HEK293T (cell line): ENCODE measurements around the gene PID1.

Source experiments
- CTCF ChIA-PET: fragments of 350-600 bp; formaldehyde crosslinking; extraction: SDS; loops from one replicate; lab custom pipeline; 2021; ENCODE audit warnings: antibody characterized with exemption, inconsistent platforms; lab: Yijun Ruan, JAX
- POLR2A ChIA-PET: fragments of 350-600 bp; formaldehyde crosslinking; extraction: SDS; loops from one replicate; lab custom pipeline; 2020; ENCODE audit warnings: antibody characterized with exemption, inconsistent platforms; lab: Yijun Ruan, JAX
- DNase-seq: peaks from one replicate; pipeline ENCODE4 v3.0.0; 2012; ENCODE audit warnings: mixed read lengths; ENCODE audit errors: extremely low spot score
- ARNT ChIP-seq: fragments of 450-650 bp; IDR thresholded peaks from 2 replicates; pipeline ENCODE4 v1.6.1; 2017; ENCODE audit warnings: mild to moderate bottlenecking
- BHLHE40 ChIP-seq: fragments of 450-650 bp; IDR thresholded peaks from 2 replicates; pipeline ENCODE4 v1.6.1; 2016; ENCODE audit warnings: mild to moderate bottlenecking, moderate library complexity, borderline replicate concordance
- CTBP1 ChIP-seq: fragments of 450-650 bp; IDR thresholded peaks from 2 replicates; pipeline ENCODE4 v1.6.1; 2016; ENCODE audit warnings: borderline replicate concordance
- ELF4 ChIP-seq: fragments of 450-650 bp; IDR thresholded peaks from 2 replicates; pipeline ENCODE4 v1.6.1; 2017; ENCODE audit warnings: antibody characterized with exemption
- FOXA1 ChIP-seq: fragments of 450-650 bp; IDR thresholded peaks from 2 replicates; pipeline ENCODE4 v1.6.1; 2016; ENCODE audit warnings: mild to moderate bottlenecking
- FOXK2 ChIP-seq: fragments of 450-650 bp; IDR thresholded peaks from 2 replicates; pipeline ENCODE4 v1.6.1; 2016; ENCODE audit warnings: mild to moderate bottlenecking
- FOXM1 ChIP-seq: fragments of 450-650 bp; IDR thresholded peaks from 2 replicates; pipeline ENCODE4 v1.6.1; 2017; ENCODE audit warnings: mild to moderate bottlenecking, borderline replicate concordance
- HDGF ChIP-seq: fragments of 450-650 bp; IDR thresholded peaks from 2 replicates; pipeline ENCODE4 v1.6.1; 2017; ENCODE audit warnings: antibody characterized with exemption, borderline replicate concordance
- L3MBTL2 ChIP-seq: fragments of 450-650 bp; conservative IDR thresholded peaks from 2 replicates; pipeline ENCODE4 v1.6.1; 2016; ENCODE audit warnings: mild to moderate bottlenecking
- LEF1 ChIP-seq: fragments of 450-650 bp; IDR thresholded peaks from 2 replicates; pipeline ENCODE4 v1.6.1; 2017; ENCODE audit warnings: mild to moderate bottlenecking, borderline replicate concordance
- NFRKB ChIP-seq: fragments of 450-650 bp; IDR thresholded peaks from 2 replicates; pipeline ENCODE4 v1.6.1; 2016; ENCODE audit warnings: mild to moderate bottlenecking, moderate library complexity
- PKNOX1 ChIP-seq: fragments of 450-650 bp; IDR thresholded peaks from 2 replicates; pipeline ENCODE4 v1.6.1; 2016
- SP1 ChIP-seq: fragments of 450-650 bp; IDR thresholded peaks from 2 replicates; pipeline ENCODE4 v1.6.1; 2017
- SUZ12 ChIP-seq: fragments of 450-650 bp; IDR thresholded peaks from 2 replicates; pipeline ENCODE4 v1.6.1; 2016; ENCODE audit warnings: mild to moderate bottlenecking
- TARDBP ChIP-seq: fragments of 450-650 bp; IDR thresholded peaks from 2 replicates; pipeline ENCODE4 v1.6.1; 2016
- ZNF384 ChIP-seq: fragments of 450-650 bp; IDR thresholded peaks from 2 replicates; pipeline ENCODE4 v1.6.1; 2016

The PID1 gene

GRCh38 chr2:229254206-229254605 lies 16.9 kb downstream of the PID1 start:
- ChIA-PET POLR2A (no interaction called here), CTCF (no interaction called here)
- no peak for DNase-seq
- TF ChIP-seq FOXK2 (no peak), CTBP1 (no peak), PKNOX1 (no peak)

- POLR2A ChIA-PET: no interaction called here
- no peak for TF ChIP-seq BHLHE40
- no peak for TF ChIP-seq TARDBP
- TF ChIP-seq FOXA1: no peak
- TF ChIP-seq CTBP1: no peak
- no peak for TF ChIP-seq PKNOX1
- DNase-seq: no peak
- CTCF ChIA-PET: no interaction called here
Observed at GRCh38 chr2:229252996-229253395, 18.1 kb downstream of the PID1 start.

- POLR2A ChIA-PET: no interaction called here
- DNase-seq: no peak
- TF ChIP-seq NFRKB (no peak), FOXK2 (no peak), L3MBTL2 (no peak), CTBP1 (no peak), ELF4 (no peak), HDGF (no peak), PKNOX1 (no peak), ZNF384 (no peak), FOXA1 (no peak), SP1 (no peak), SUZ12 (no peak), BHLHE40 (no peak)
- CTCF ChIA-PET: no interaction called here
Observed at GRCh38 chr2:229252280-229252679, 18.8 kb downstream of the PID1 start.

GRCh38 chr2:229249536-229249935 lies 21.6 kb downstream of the PID1 start:
- ChIA-PET CTCF (no interaction called here), POLR2A (no interaction called here)
- TF ChIP-seq SP1 (no peak), NFRKB (no peak), HDGF (no peak), LEF1 (no peak), FOXA1 (no peak), SUZ12 (no peak), BHLHE40 (no peak), PKNOX1 (no peak), CTBP1 (no peak), L3MBTL2 (no peak), TARDBP (no peak), FOXM1 (no peak), ZNF384 (no peak), ELF4 (no peak)
- no peak for DNase-seq

- ChIA-PET CTCF (no interaction called here), POLR2A (no interaction called here)
- no peak for DNase-seq
- TF ChIP-seq L3MBTL2: no peak
- TF ChIP-seq SP1: no peak
- TF ChIP-seq FOXA1: no peak
- no peak for TF ChIP-seq NFRKB
- TF ChIP-seq ELF4: no peak
- TF ChIP-seq ZNF384: no peak
- TF ChIP-seq LEF1: no peak
- TF ChIP-seq PKNOX1: no peak
- TF ChIP-seq ARNT: no peak
- TF ChIP-seq SUZ12: no peak
- no peak for TF ChIP-seq FOXK2
- TF ChIP-seq TARDBP: no peak
- no peak for TF ChIP-seq CTBP1
Observed at GRCh38 chr2:229246334-229246733, 24.8 kb downstream of the PID1 start.

- no peak for DNase-seq
- TF ChIP-seq CTBP1: no peak
- TF ChIP-seq FOXK2: no peak
- no peak for TF ChIP-seq L3MBTL2
- TF ChIP-seq SP1: no peak
- no peak for TF ChIP-seq BHLHE40
- no peak for TF ChIP-seq HDGF
- no peak for TF ChIP-seq LEF1
- no peak for TF ChIP-seq NFRKB
- no peak for TF ChIP-seq PKNOX1
- TF ChIP-seq ARNT: no peak
- TF ChIP-seq ZNF384: no peak
- TF ChIP-seq ELF4: no peak
- TF ChIP-seq FOXA1: no peak
- no peak for TF ChIP-seq TARDBP
- no peak for TF ChIP-seq FOXM1
- no peak for TF ChIP-seq SUZ12
- ChIA-PET POLR2A (no interaction called here), CTCF (no interaction called here)
Observed at GRCh38 chr2:229244975-229245374, 26.1 kb downstream of the PID1 start.
